WTC11 (cell line): Measurements from ENCODE around the gene TRIM17. TPM values are rescaled to one million over a fixed set of nuclear protein-coding genes. Genes with fewer than 3 reads are reported as not detected.

Source experiments
- AFF4 ChIP-seq: sonication (generic); formaldehyde crosslinking; IDR thresholded peaks from 2 replicates; pipeline ENCODE4 v1.8.1; 2023; ENCODE audit warnings: mild to moderate bottlenecking, missing genetic modification reagents, borderline replicate concordance
- ARID4B ChIP-seq: sonication (generic); formaldehyde crosslinking; IDR thresholded peaks from 2 replicates; pipeline ENCODE4 v1.8.0; 2023; ENCODE audit warnings: missing genetic modification reagents, mild to moderate bottlenecking, borderline replicate concordance
- ATF2 ChIP-seq: sonication (generic); formaldehyde crosslinking; IDR thresholded peaks from 2 replicates; pipeline ENCODE4 v1.8.1; 2022; ENCODE audit warnings: low read depth, missing genetic modification reagents, borderline replicate concordance
- ATF6 ChIP-seq: sonication (generic); formaldehyde crosslinking; IDR thresholded peaks from 2 replicates; pipeline ENCODE4 v1.8.1; 2023; ENCODE audit warnings: mild to moderate bottlenecking, missing genetic modification reagents
- CREB1 ChIP-seq: sonication (generic); formaldehyde crosslinking; IDR thresholded peaks from 2 replicates; pipeline ENCODE4 v1.8.0; 2023; ENCODE audit warnings: mild to moderate bottlenecking, missing genetic modification reagents
- CTCF ChIP-seq: fragments of 200-600 bp; IDR thresholded peaks from 2 replicates; pipeline ENCODE4 v1.8.0; 2022; ENCODE audit warnings: antibody characterized with exemption
- FOXJ3 ChIP-seq: sonication (generic); formaldehyde crosslinking; IDR thresholded peaks from 2 replicates; pipeline ENCODE4 v1.9.0; 2021; ENCODE audit warnings: missing genetic modification reagents, mild to moderate bottlenecking, borderline replicate concordance
- HMGA2 ChIP-seq: fragments of 250-450 bp; sonication (Bioruptor Pico); IDR thresholded peaks from 2 replicates; pipeline ENCODE4 v1.4.0; 2021; ENCODE audit warnings: mild to moderate bottlenecking, moderate library complexity
- IRF2 ChIP-seq: sonication (generic); formaldehyde crosslinking; IDR thresholded peaks from 2 replicates; pipeline ENCODE4 v1.8.0; 2022; ENCODE audit warnings: low read depth, missing genetic modification reagents, borderline replicate concordance
- RORB ChIP-seq: fragments of 250-450 bp; sonication (Bioruptor Pico); IDR thresholded peaks from 2 replicates; pipeline ENCODE4 v1.9.0; 2021; ENCODE audit warnings: mild to moderate bottlenecking
- SMAD3 ChIP-seq: sonication (generic); formaldehyde crosslinking; IDR thresholded peaks from 2 replicates; pipeline ENCODE4 v1.8.0; 2022; ENCODE audit warnings: missing genetic modification reagents, mild to moderate bottlenecking, borderline replicate concordance
- SOX15 ChIP-seq: fragments of 250-450 bp; sonication (Bioruptor Pico); IDR thresholded peaks from 2 replicates; pipeline ENCODE4 v1.9.0; 2021; ENCODE audit warnings: mild to moderate bottlenecking
- TEAD4 ChIP-seq: sonication (generic); formaldehyde crosslinking; IDR thresholded peaks from 2 replicates; pipeline ENCODE4 v1.8.0; 2022; ENCODE audit warnings: mild to moderate bottlenecking, missing genetic modification reagents
- TP53 ChIP-seq: sonication (generic); formaldehyde crosslinking; IDR thresholded peaks from 2 replicates; pipeline ENCODE4 v1.8.1; 2023; ENCODE audit warnings: mild to moderate bottlenecking, missing genetic modification reagents
- USF2 ChIP-seq: sonication (generic); formaldehyde crosslinking; IDR thresholded peaks from 2 replicates; pipeline ENCODE4 v1.8.1; 2023; ENCODE audit warnings: mild to moderate bottlenecking, missing genetic modification reagents, moderate library complexity
- ZMAT4 ChIP-seq: fragments of 250-450 bp; sonication (Bioruptor Pico); IDR thresholded peaks from 2 replicates; pipeline ENCODE4 v1.9.0; 2021; ENCODE audit warnings: mild to moderate bottlenecking
- ZNF138 ChIP-seq: sonication (generic); formaldehyde crosslinking; conservative IDR thresholded peaks from 2 replicates; pipeline ENCODE4 v1.8.1; 2022; ENCODE audit warnings: mild to moderate bottlenecking, moderate library complexity, missing genetic modification reagents
- ZNF219 ChIP-seq: sonication (generic); formaldehyde crosslinking; IDR thresholded peaks from 2 replicates; pipeline ENCODE4 v1.8.0; 2023; ENCODE audit warnings: missing genetic modification reagents, mild to moderate bottlenecking, borderline replicate concordance
- ZNF281 ChIP-seq: sonication (generic); formaldehyde crosslinking; IDR thresholded peaks from 2 replicates; pipeline ENCODE4 v1.8.0; 2023; ENCODE audit warnings: mild to moderate bottlenecking, missing genetic modification reagents
- ZNF416 ChIP-seq: fragments of 250-450 bp; sonication (Bioruptor Pico); IDR thresholded peaks from 2 replicates; pipeline ENCODE4 v1.9.0; 2021; ENCODE audit warnings: mild to moderate bottlenecking, inconsistent platforms
- total RNA-seq: library from RNA; stranded (reverse); gene quantifications from 3 replicates; pipeline ENCODE4 v1.2.3, GENCODE V29; 2021

Gene TRIM17
- total RNA-seq, 1 experiment from 2014 or later = 2.6 TPM

- TF ChIP-seq RORB (CRISPR knock-in tag) = no peak
- TF ChIP-seq FOXJ3 = no peak
- TF ChIP-seq ZMAT4 (CRISPR knock-in tag) = no peak
- TF ChIP-seq TP53 = peak; percentile 67; the same call in 1 of the 2 replicates
- no peak for TF ChIP-seq ZNF138
- TF ChIP-seq CREB1 = no peak; the same call in 1 of the 2 replicates
- TF ChIP-seq AFF4 = no peak
- no peak for TF ChIP-seq ATF6 (CRISPR knock-in tag)
- no peak for TF ChIP-seq SOX15 (CRISPR knock-in tag)
- no peak; the same call in none of the 2 replicates for TF ChIP-seq USF2 (CRISPR knock-in tag)
- TF ChIP-seq IRF2 (CRISPR knock-in tag) = no peak
- no peak for TF ChIP-seq TEAD4 (CRISPR knock-in tag)
- TF ChIP-seq ARID4B (CRISPR knock-in tag) = peak; percentile 86
- TF ChIP-seq ZNF219 (CRISPR knock-in tag) = no peak
- no peak for TF ChIP-seq HMGA2 (CRISPR knock-in tag)
- TF ChIP-seq CTCF = 0 out of 2 replicates have a peak, but pooled peaks have one; percentile 16
- no peak for TF ChIP-seq ZNF281 (CRISPR knock-in tag)
- TF ChIP-seq ZNF416 (CRISPR knock-in tag) = peak; percentile 75; the same call in 1 of the 2 replicates
- peak; percentile 77 for TF ChIP-seq SMAD3 (CRISPR knock-in tag)
- TF ChIP-seq ATF2 (CRISPR knock-in tag) = no peak
These were observed 40.9 kb upstream of the TRIM17 start (continued) for GRCh38 chr1:228457396-228458176.
